IMR-90 (cell line): Measurements from ENCODE around the gene CLMP.

Experiments used
- BHLHE40 ChIP-seq: fragments of 150-350 bp; IDR thresholded peaks from 2 replicates; pipeline ENCODE4 v1.6.1; 2016; ENCODE audit warnings: mild to moderate bottlenecking, low read depth, low read length
- MAFK ChIP-seq: IDR thresholded peaks from 2 replicates; pipeline ENCODE4 v1.6.1; 2012; ENCODE audit warnings: low read depth, low read length, improper control_type of control experiment
- MAZ ChIP-seq: IDR thresholded peaks from 2 replicates; pipeline ENCODE4 v1.6.1; 2012; ENCODE audit warnings: low read depth, mild to moderate bottlenecking, low read length, improper control_type of control experiment, moderate library complexity, borderline replicate concordance
- MXI1 ChIP-seq: IDR thresholded peaks from 2 replicates; pipeline ENCODE4 v1.6.1; 2012; ENCODE audit warnings: low read depth, mild to moderate bottlenecking, low read length, moderate library complexity, borderline replicate concordance
- NFE2L2 ChIP-seq: fragments of 150-350 bp; IDR thresholded peaks from 2 replicates; pipeline ENCODE4 v1.6.1; 2016; ENCODE audit warnings: low read depth, mild to moderate bottlenecking, low read length
- POLR2A ChIP-seq: IDR thresholded peaks from 2 replicates; pipeline ENCODE4 v1.6.1; 2012; ENCODE audit warnings: mild to moderate bottlenecking, low read depth, low read length
- RAD21 ChIP-seq: IDR thresholded peaks from 2 replicates; pipeline ENCODE4 v1.6.1; 2012; ENCODE audit warnings: low read length, improper control_type of control experiment
- RCOR1 ChIP-seq: IDR thresholded peaks from 2 replicates; pipeline ENCODE4 v1.6.1; 2012; ENCODE audit warnings: mild to moderate bottlenecking, low read length, improper control_type of control experiment; ENCODE audit not compliant: insufficient replicate concordance
- RFX5 ChIP-seq: IDR thresholded peaks from 2 replicates; pipeline ENCODE4 v1.8.0; 2012; ENCODE audit warnings: low read depth, mild to moderate bottlenecking, low read length, moderate library complexity
- SMC3 ChIP-seq: fragments of 150-350 bp; IDR thresholded peaks from 2 replicates; pipeline ENCODE4 v1.6.1; 2016; ENCODE audit warnings: low read depth, mild to moderate bottlenecking, antibody characterized with exemption, low read length, moderate library complexity
- TF ChIP-seq, protein P1 (sequence below): conservative IDR thresholded peaks from 2 replicates; pipeline ENCODE4 v1.5.1; 2012; ENCODE audit warnings: mild to moderate bottlenecking, low read depth, low read length, improper control_type of control experiment
- TF ChIP-seq, protein P2 (sequence below): fragments of 150-350 bp; IDR thresholded peaks from 2 replicates; pipeline ENCODE4 v1.6.1; 2017; ENCODE audit warnings: mild to moderate bottlenecking, antibody characterized with exemption, low read length, low read depth
- TF ChIP-seq, protein P3 (sequence below): fragments of 150-350 bp; IDR thresholded peaks from 2 replicates; pipeline ENCODE4 v1.6.1; 2016; ENCODE audit warnings: low read depth, mild to moderate bottlenecking, low read length, moderate library complexity, borderline replicate concordance

GRCh38 chr11:123187248-123187647, 7.8 kb downstream of the CLMP start:
- TF ChIP-seq POLR2A (no peak), BHLHE40 (no peak), MXI1 (no peak), SMC3 (no peak), RAD21 (no peak), RCOR1 (no peak), MAFK (no peak), MAZ (no peak), RFX5 (no peak), NFE2L2 (no peak)
- TF ChIP-seq, protein P1, sequence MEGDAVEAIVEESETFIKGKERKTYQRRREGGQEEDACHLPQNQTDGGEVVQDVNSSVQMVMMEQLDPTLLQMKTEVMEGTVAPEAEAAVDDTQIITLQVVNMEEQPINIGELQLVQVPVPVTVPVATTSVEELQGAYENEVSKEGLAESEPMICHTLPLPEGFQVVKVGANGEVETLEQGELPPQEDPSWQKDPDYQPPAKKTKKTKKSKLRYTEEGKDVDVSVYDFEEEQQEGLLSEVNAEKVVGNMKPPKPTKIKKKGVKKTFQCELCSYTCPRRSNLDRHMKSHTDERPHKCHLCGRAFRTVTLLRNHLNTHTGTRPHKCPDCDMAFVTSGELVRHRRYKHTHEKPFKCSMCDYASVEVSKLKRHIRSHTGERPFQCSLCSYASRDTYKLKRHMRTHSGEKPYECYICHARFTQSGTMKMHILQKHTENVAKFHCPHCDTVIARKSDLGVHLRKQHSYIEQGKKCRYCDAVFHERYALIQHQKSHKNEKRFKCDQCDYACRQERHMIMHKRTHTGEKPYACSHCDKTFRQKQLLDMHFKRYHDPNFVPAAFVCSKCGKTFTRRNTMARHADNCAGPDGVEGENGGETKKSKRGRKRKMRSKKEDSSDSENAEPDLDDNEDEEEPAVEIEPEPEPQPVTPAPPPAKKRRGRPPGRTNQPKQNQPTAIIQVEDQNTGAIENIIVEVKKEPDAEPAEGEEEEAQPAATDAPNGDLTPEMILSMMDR = no peak
- TF ChIP-seq, protein P2, sequence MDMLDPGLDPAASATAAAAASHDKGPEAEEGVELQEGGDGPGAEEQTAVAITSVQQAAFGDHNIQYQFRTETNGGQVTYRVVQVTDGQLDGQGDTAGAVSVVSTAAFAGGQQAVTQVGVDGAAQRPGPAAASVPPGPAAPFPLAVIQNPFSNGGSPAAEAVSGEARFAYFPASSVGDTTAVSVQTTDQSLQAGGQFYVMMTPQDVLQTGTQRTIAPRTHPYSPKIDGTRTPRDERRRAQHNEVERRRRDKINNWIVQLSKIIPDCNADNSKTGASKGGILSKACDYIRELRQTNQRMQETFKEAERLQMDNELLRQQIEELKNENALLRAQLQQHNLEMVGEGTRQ = no peak
- TF ChIP-seq, protein P3, sequence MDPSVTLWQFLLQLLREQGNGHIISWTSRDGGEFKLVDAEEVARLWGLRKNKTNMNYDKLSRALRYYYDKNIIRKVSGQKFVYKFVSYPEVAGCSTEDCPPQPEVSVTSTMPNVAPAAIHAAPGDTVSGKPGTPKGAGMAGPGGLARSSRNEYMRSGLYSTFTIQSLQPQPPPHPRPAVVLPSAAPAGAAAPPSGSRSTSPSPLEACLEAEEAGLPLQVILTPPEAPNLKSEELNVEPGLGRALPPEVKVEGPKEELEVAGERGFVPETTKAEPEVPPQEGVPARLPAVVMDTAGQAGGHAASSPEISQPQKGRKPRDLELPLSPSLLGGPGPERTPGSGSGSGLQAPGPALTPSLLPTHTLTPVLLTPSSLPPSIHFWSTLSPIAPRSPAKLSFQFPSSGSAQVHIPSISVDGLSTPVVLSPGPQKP = no peak
